NCI-H526 treated with DMSO at 0.1 percent for 48 hours (cell line): ENCODE measurements around the gene TICRR.
"Not testable (repeated sequence)": the region's sequence is repeated elsewhere in the genome, so short reads cannot be mapped to it uniquely, and the experiment has no call there.

Source experiments
- DNase-seq: peaks from one replicate; lab custom pipeline; 2025; lab: John Stamatoyannopoulos, UW

Gene TICRR

GRCh38 chr15:89575146-89575655 is at the start of gene TICRR:
Gene TICRR (plus strand): TSS chr15:89575469. CDS start chr15:89575587, 118 bp downstream.
- peak; percentile 99 for DNase-seq

- no peak for DNase-seq
Measured at GRCh38 chr15:89526181-89526580, 49.1 kb upstream of the TICRR start.

- DNase-seq, result no peak
Measured at GRCh38 chr15:89526601-89527441, 48.4 kb upstream of the TICRR start.

GRCh38 chr15:89528757-89529352 is 46.4 kb upstream of the TICRR start:
- no peak for DNase-seq

GRCh38 chr15:89530976-89531375 is 44.3 kb upstream of the TICRR start:
- no peak for DNase-seq

GRCh38 chr15:89531796-89532537 is 43.3 kb upstream of the TICRR start:
- no peak for DNase-seq

GRCh38 chr15:89533861-89534544 is 41.3 kb upstream of the TICRR start:
- DNase-seq, result no peak

- no peak for DNase-seq
Measured at GRCh38 chr15:89539027-89539426, 36.2 kb upstream of the TICRR start.

- no peak for DNase-seq
Measured at GRCh38 chr15:89542369-89542768, 32.9 kb upstream of the TICRR start.

- no peak for DNase-seq
Measured at GRCh38 chr15:89543389-89543788, 31.9 kb upstream of the TICRR start.

- not testable (repeated sequence) for DNase-seq
Measured at GRCh38 chr15:89549138-89549537, 26.1 kb upstream of the TICRR start.

- DNase-seq, result no peak
Measured at GRCh38 chr15:89550427-89550826, 24.8 kb upstream of the TICRR start.

GRCh38 chr15:89551550-89551949 is 23.7 kb upstream of the TICRR start:
- DNase-seq, result no peak

GRCh38 chr15:89553632-89554031 is 21.6 kb upstream of the TICRR start:
- DNase-seq, result no peak

- no peak for DNase-seq
Measured at GRCh38 chr15:89554247-89554646, 21.0 kb upstream of the TICRR start.

GRCh38 chr15:89555768-89556167 is 19.5 kb upstream of the TICRR start:
- DNase-seq, result no peak

- peak; percentile 50 for DNase-seq
Measured at GRCh38 chr15:89556413-89557262, 18.6 kb upstream of the TICRR start.

- DNase-seq, result no peak
Measured at GRCh38 chr15:89559769-89560264, 15.5 kb upstream of the TICRR start.

- DNase-seq, result no peak
Measured at GRCh38 chr15:89566181-89566580, 9.1 kb upstream of the TICRR start.

- no peak for DNase-seq
Measured at GRCh38 chr15:89566621-89567294, 8.5 kb upstream of the TICRR start.
